ENCODE results near the gene PDE11A.

PDE11A gene

GRCh38 chr2:177592397-177592796 is 480.2 kb downstream of the PDE11A start:
- Histone ChIP-seq H3K4me3 (ENCODE audit: low read length in 2 of 2) (no peak overlapping the region), H3K27ac (ENCODE audit: low read depth in 2 of 2, low read length in 2 of 2) (no peak overlapping the region), H3K4me1 (ENCODE audit: control insufficient read depth in 2 of 2, insufficient read depth in 2 of 2, low read length in 2 of 2) (no peaks in the 10 kb centered on the region), H3K27me3 (ENCODE audit: control insufficient read depth in 2 of 2, insufficient read depth in 2 of 2, low read length in 2 of 2) (no peaks in the 10 kb centered on the region), H3K36me3 (ENCODE audit: control insufficient read depth in 2 of 2, insufficient read depth in 2 of 2, low read length in 2 of 2) (no peaks in the 10 kb centered on the region), H3K9me3 (ENCODE audit: control insufficient read depth in 2 of 2, low read length in 2 of 2) (no peaks in the 10 kb centered on the region), H3K9ac (ENCODE audit: low read depth in 1 of 2, low read length in 2 of 2) (no peak overlapping the region)

- Histone ChIP-seq H3K4me3 (ENCODE audit: low read length in 2 of 2) (no peak overlapping the region), H3K9me3 (ENCODE audit: control insufficient read depth in 2 of 2, low read length in 2 of 2) (no peaks in the 10 kb centered on the region), H3K27me3 (ENCODE audit: control insufficient read depth in 2 of 2, insufficient read depth in 2 of 2, low read length in 2 of 2) (no peaks in the 10 kb centered on the region), H3K36me3 (ENCODE audit: control insufficient read depth in 2 of 2, insufficient read depth in 2 of 2, low read length in 2 of 2) (no peaks in the 10 kb centered on the region), H3K27ac (ENCODE audit: low read depth in 2 of 2, low read length in 2 of 2) (no peak overlapping the region), H3K4me1 (ENCODE audit: control insufficient read depth in 2 of 2, insufficient read depth in 2 of 2, low read length in 2 of 2) (no peaks in the 10 kb centered on the region), H3K9ac (ENCODE audit: low read depth in 1 of 2, low read length in 2 of 2) (no peak overlapping the region)
Measured at GRCh38 chr2:177589186-177589585, 483.4 kb downstream of the PDE11A start.

GRCh38 chr2:177588671-177589070 is 483.9 kb downstream of the PDE11A start:
- Histone ChIP-seq H3K4me3 (ENCODE audit: low read length in 2 of 2) (no peak overlapping the region), H3K36me3 (ENCODE audit: control insufficient read depth in 2 of 2, insufficient read depth in 2 of 2, low read length in 2 of 2) (no peaks in the 10 kb centered on the region), H3K27ac (ENCODE audit: low read depth in 2 of 2, low read length in 2 of 2) (no peak overlapping the region), H3K4me1 (ENCODE audit: control insufficient read depth in 2 of 2, insufficient read depth in 2 of 2, low read length in 2 of 2) (no peaks in the 10 kb centered on the region), H3K9me3 (ENCODE audit: control insufficient read depth in 2 of 2, low read length in 2 of 2) (no peaks in the 10 kb centered on the region), H3K27me3 (ENCODE audit: control insufficient read depth in 2 of 2, insufficient read depth in 2 of 2, low read length in 2 of 2) (no peaks in the 10 kb centered on the region), H3K9ac (ENCODE audit: low read depth in 1 of 2, low read length in 2 of 2) (no peak overlapping the region)

GRCh38 chr2:177587371-177587770 is 485.2 kb downstream of the PDE11A start:
- Histone ChIP-seq H3K4me3 (ENCODE audit: low read length in 2 of 2) (no peak overlapping the region), H3K4me1 (ENCODE audit: control insufficient read depth in 2 of 2, insufficient read depth in 2 of 2, low read length in 2 of 2) (no peaks in the 10 kb centered on the region), H3K36me3 (ENCODE audit: control insufficient read depth in 2 of 2, insufficient read depth in 2 of 2, low read length in 2 of 2) (no peaks in the 10 kb centered on the region), H3K9me3 (ENCODE audit: control insufficient read depth in 2 of 2, low read length in 2 of 2) (no peaks in the 10 kb centered on the region), H3K27ac (ENCODE audit: low read depth in 2 of 2, low read length in 2 of 2) (no peak overlapping the region), H3K9ac (ENCODE audit: low read depth in 1 of 2, low read length in 2 of 2) (no peak overlapping the region), H3K27me3 (ENCODE audit: control insufficient read depth in 2 of 2, insufficient read depth in 2 of 2, low read length in 2 of 2) (no peaks in the 10 kb centered on the region)

- Histone ChIP-seq H3K27ac (ENCODE audit: low read depth in 2 of 2, low read length in 2 of 2) (no peak overlapping the region), H3K36me3 (ENCODE audit: control insufficient read depth in 2 of 2, insufficient read depth in 2 of 2, low read length in 2 of 2) (no peaks in the 10 kb centered on the region), H3K4me3 (ENCODE audit: low read length in 2 of 2) (no peak overlapping the region), H3K9ac (ENCODE audit: low read depth in 1 of 2, low read length in 2 of 2) (no peak overlapping the region), H3K9me3 (ENCODE audit: control insufficient read depth in 2 of 2, low read length in 2 of 2) (no peaks in the 10 kb centered on the region), H3K4me1 (ENCODE audit: control insufficient read depth in 2 of 2, insufficient read depth in 2 of 2, low read length in 2 of 2) (no peaks in the 10 kb centered on the region), H3K27me3 (ENCODE audit: control insufficient read depth in 2 of 2, insufficient read depth in 2 of 2, low read length in 2 of 2) (no peaks in the 10 kb centered on the region)
Measured at GRCh38 chr2:177586154-177586553, 486.4 kb downstream of the PDE11A start.

- Histone ChIP-seq H3K9ac (ENCODE audit: low read depth in 1 of 2, low read length in 2 of 2) (no peak overlapping the region), H3K36me3 (ENCODE audit: control insufficient read depth in 2 of 2, insufficient read depth in 2 of 2, low read length in 2 of 2) (no peaks in the 10 kb centered on the region), H3K27me3 (ENCODE audit: control insufficient read depth in 2 of 2, insufficient read depth in 2 of 2, low read length in 2 of 2) (no peaks in the 10 kb centered on the region), H3K4me1 (ENCODE audit: control insufficient read depth in 2 of 2, insufficient read depth in 2 of 2, low read length in 2 of 2) (peaks cover 0 to 1% of the 10 kb centered on the region in 2 donors), H3K9me3 (ENCODE audit: control insufficient read depth in 2 of 2, low read length in 2 of 2) (no peaks in the 10 kb centered on the region), H3K4me3 (ENCODE audit: low read length in 2 of 2) (no peak overlapping the region), H3K27ac (ENCODE audit: low read depth in 2 of 2, low read length in 2 of 2) (no peak overlapping the region)
Measured at GRCh38 chr2:177585234-177585863, 487.2 kb downstream of the PDE11A start.

- Histone ChIP-seq H3K27ac (ENCODE audit: low read depth in 2 of 2, low read length in 2 of 2) (no peak overlapping the region), H3K36me3 (ENCODE audit: control insufficient read depth in 2 of 2, insufficient read depth in 2 of 2, low read length in 2 of 2) (no peaks in the 10 kb centered on the region)
Measured at GRCh38 chr2:177584030-177584692, 488.4 kb downstream of the PDE11A start.

GRCh38 chr2:177582000-177582399 is 490.6 kb downstream of the PDE11A start:
- no peak overlapping the region for H3K9ac ChIP-seq (ENCODE audit: low read depth in 1 of 2, low read length in 2 of 2)
- H3K4me3 ChIP-seq (ENCODE audit: low read length in 2 of 2) = no peak overlapping the region
- H3K36me3 ChIP-seq (ENCODE audit: control insufficient read depth in 2 of 2, insufficient read depth in 2 of 2, low read length in 2 of 2) = no peaks in the 10 kb centered on the region
- H3K27me3 ChIP-seq (ENCODE audit: control insufficient read depth in 2 of 2, insufficient read depth in 2 of 2, low read length in 2 of 2) = no peaks in the 10 kb centered on the region
- no peaks in the 10 kb centered on the region for H3K9me3 ChIP-seq (ENCODE audit: control insufficient read depth in 2 of 2, low read length in 2 of 2)
- peaks cover 0 to 10% of the 10 kb centered on the region in 2 donors for H3K4me1 ChIP-seq (ENCODE audit: control insufficient read depth in 2 of 2, insufficient read depth in 2 of 2, low read length in 2 of 2)
- H3K27ac ChIP-seq (ENCODE audit: low read depth in 2 of 2, low read length in 2 of 2) = no peak overlapping the region

More at GRCh38 chr2:177584030-177584692, 488.4 kb downstream of the PDE11A start:
- H3K4me3 ChIP-seq (ENCODE audit: low read length in 2 of 2) = no peak overlapping the region
- H3K9me3 ChIP-seq (ENCODE audit: control insufficient read depth in 2 of 2, low read length in 2 of 2) = no peaks in the 10 kb centered on the region
- H3K9ac ChIP-seq (ENCODE audit: low read depth in 1 of 2, low read length in 2 of 2) = no peak overlapping the region
- no peaks in the 10 kb centered on the region for H3K27me3 ChIP-seq (ENCODE audit: control insufficient read depth in 2 of 2, insufficient read depth in 2 of 2, low read length in 2 of 2)
- peaks cover 0 to 10% of the 10 kb centered on the region in 2 donors for H3K4me1 ChIP-seq (ENCODE audit: control insufficient read depth in 2 of 2, insufficient read depth in 2 of 2, low read length in 2 of 2)

- H3K27me3 ChIP-seq (ENCODE audit: control insufficient read depth in 2 of 2, insufficient read depth in 2 of 2, low read length in 2 of 2) = no peaks in the 10 kb centered on the region
- peaks cover 0 to 10% of the 10 kb centered on the region in 2 donors for H3K4me1 ChIP-seq (ENCODE audit: control insufficient read depth in 2 of 2, insufficient read depth in 2 of 2, low read length in 2 of 2)
- no peaks in the 10 kb centered on the region for H3K36me3 ChIP-seq (ENCODE audit: control insufficient read depth in 2 of 2, insufficient read depth in 2 of 2, low read length in 2 of 2)
- no peaks in the 10 kb centered on the region for H3K9me3 ChIP-seq (ENCODE audit: control insufficient read depth in 2 of 2, low read length in 2 of 2)
- H3K4me3 ChIP-seq (ENCODE audit: low read length in 2 of 2) = no peak overlapping the region
- peak overlapping the region in 1 of 2 donors; percentile 35 for H3K27ac ChIP-seq (ENCODE audit: low read depth in 2 of 2, low read length in 2 of 2)
- no peak overlapping the region for H3K9ac ChIP-seq (ENCODE audit: low read depth in 1 of 2, low read length in 2 of 2)
Measured at GRCh38 chr2:177579486-177580036, 493.0 kb downstream of the PDE11A start.

- Histone ChIP-seq H3K9ac (ENCODE audit: low read depth in 1 of 2, low read length in 2 of 2) (no peak overlapping the region), H3K27me3 (ENCODE audit: control insufficient read depth in 2 of 2, insufficient read depth in 2 of 2, low read length in 2 of 2) (peaks cover 0 to 2% of the 10 kb centered on the region in 2 donors)
Measured at GRCh38 chr2:177578454-177578853, 494.1 kb downstream of the PDE11A start.

More at GRCh38 chr2:177578454-177578853, 494.1 kb downstream of the PDE11A start:
- no peaks in the 10 kb centered on the region for H3K36me3 ChIP-seq (ENCODE audit: control insufficient read depth in 2 of 2, insufficient read depth in 2 of 2, low read length in 2 of 2)
- H3K4me3 ChIP-seq (ENCODE audit: low read length in 2 of 2) = no peak overlapping the region
- peaks cover 0 to 10% of the 10 kb centered on the region in 2 donors for H3K4me1 ChIP-seq (ENCODE audit: control insufficient read depth in 2 of 2, insufficient read depth in 2 of 2, low read length in 2 of 2)
- H3K27ac ChIP-seq (ENCODE audit: low read depth in 2 of 2, low read length in 2 of 2) = no peak overlapping the region
- no peaks in the 10 kb centered on the region for H3K9me3 ChIP-seq (ENCODE audit: control insufficient read depth in 2 of 2, low read length in 2 of 2)

Data from mucosa of rectum (tissue), 2 donors.